ENCODE measurements around the gene PRCC.

The PRCC gene

GRCh38 chr1:156816561-156817328, 49.4 kb downstream of the PRCC start, which contains the start of gene SH2D2A:
Gene SH2D2A, minus strand, starts transcription at chr1:156816848. Its CDS starts 140 bp downstream, at chr1:156816708.
- DNase-seq, result no peak

DNA sequence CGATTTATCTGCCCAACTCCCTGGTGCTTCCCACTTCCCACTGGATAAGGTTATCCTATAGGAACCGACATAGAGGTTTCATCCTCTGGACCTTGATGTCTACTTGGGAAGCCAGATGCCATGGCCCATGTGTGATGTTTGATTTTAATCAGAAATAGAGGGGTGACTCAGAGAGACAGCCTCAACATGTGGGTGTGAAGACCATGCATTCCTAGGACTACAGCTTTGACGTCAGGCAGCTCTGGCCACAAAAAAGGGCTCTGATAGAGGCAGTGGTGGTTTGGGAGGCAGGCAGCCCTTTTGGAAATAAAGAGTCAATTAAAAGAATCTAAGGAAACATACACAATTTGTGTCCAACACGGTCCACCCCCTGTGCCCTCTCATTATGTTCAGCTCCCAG, 54.5 kb downstream of the PRCC start:
- no peak for DNase-seq

GRCh38 chr1:156822680-156823079, 55.3 kb downstream of the PRCC start:
- no peak for DNase-seq

- DNase-seq, result no peak
These were observed 56.0 kb downstream of the PRCC start for GRCh38 chr1:156823210-156823790.

- no peak for DNase-seq
These were observed 59.3 kb downstream of the PRCC start for GRCh38 chr1:156826630-156827029.

DNA sequence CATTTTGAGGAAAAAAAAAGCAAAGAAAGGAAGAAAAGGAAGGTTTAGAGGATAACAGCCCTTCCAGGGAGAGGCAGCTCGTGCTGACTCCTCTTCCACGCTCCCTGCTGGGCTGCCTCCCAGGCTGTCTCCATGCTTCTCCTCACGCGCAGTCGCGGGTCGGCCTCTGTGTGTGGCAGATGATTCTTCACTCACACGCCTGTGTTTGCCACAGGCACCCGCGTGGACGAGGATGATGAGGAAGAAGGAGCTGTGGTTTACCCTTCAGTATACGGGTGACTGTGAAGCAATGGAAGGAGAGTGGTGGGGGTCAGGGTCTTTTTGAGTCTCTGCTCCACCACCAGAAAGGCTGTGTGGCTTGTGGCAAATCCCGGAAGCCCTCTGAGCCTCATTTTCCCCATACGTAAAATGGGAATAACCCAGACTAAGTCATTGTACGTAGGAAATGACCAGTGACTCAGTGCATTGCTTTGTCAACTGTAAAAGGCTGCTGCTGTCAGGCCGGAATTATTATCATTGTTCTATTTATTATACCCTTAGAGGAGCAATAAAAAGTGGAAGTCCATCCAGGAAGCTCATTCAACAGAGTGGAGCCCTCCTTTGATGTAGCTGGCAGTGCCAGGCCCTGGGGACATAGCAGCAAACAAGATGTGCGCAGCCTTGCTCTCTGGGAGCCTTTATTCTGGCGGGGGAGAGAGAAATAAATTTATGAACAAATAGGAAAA, 61.2 kb downstream of the PRCC start:
- no peak for DNase-seq

- DNase-seq, result no peak
These were observed 65.1 kb downstream of the PRCC start for GRCh38 chr1:156832434-156832833.

DNA sequence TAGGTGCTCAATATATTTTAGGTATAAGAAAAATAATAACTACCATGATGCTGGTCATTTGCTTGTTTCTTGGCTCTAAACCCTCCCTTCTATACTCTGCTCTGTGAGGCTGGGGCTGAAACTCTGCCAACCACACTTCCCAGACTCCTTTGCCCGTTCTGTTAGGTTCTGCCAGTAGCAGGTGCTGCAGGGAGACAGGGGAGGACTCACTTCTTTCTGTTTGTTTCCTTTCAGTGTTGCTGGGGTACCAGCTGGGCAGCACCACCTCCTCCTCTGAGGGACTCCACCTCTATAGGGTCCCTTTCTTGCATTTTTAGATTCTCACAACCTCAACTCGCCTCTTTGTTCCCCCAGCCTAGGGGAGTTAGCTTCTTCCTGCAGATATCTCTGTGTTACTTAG, 66.3 kb downstream of the PRCC start:
- no peak for DNase-seq

GRCh38 chr1:156834322-156834721, 67.0 kb downstream of the PRCC start:
- no peak for DNase-seq

GRCh38 chr1:156836041-156836654, 68.8 kb downstream of the PRCC start:
- no peak for DNase-seq

GRCh38 chr1:156836892-156837291, 69.6 kb downstream of the PRCC start:
- no peak for DNase-seq

DNA sequence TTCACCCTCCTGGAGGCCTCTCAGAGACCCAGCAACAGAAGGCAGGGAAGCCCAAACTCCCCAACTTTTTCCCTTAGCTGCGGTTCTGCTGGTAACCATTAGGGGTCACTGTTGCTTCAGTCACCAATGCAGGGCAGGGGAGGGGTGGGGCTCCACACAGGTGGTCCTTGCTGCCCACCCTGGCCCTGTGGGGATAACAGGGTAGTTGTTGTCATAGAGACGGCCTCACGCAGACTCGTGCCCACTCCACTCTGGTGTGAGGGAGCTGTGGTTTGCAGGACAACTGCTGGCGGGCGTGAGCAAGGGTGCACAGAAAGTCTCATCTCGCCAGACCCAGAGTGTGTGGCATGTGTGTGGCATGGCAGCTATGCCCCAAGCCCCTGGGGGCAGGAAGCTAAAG, 71.6 kb downstream of the PRCC start:
- no peak for DNase-seq

- DNase-seq, result no peak
These were observed 72.2 kb downstream of the PRCC start for GRCh38 chr1:156839426-156840109.

DNA sequence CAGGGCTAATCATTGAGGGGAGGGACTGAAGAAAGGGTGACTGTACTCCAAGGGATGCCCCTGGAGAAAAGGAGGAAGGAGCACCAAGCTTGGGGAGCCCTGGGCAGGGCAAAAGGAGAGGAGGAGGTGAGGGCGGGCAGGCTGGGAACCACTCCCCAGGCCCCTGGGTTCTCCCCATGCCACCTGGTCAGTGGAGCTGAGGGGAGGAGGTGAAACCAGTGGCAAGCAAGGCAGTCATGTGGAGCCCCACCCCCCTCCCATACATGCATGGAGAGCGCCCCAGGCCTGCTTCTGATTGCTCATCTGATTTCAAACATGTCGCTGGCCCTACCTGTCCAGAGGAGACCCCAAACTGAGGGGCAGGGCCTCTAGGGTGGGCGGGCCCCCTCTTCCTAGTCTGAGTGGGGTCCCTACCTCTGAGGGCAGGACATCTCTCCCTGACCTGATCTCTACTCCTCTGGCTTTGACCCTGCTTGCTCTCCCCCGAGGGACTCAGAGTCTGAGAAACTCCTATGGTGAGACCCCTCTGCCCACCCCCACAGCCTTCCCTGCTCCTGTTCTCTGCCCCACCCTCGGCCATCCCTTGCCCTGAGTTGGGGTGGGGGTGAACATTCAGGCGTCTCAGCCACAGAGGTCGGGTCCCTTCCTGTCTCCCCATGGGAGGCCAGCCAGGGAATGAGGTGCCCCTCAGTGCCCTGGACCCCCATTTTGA, 73.0 kb downstream of the PRCC start:
- no peak for DNase-seq

GRCh38 chr1:156840898-156841279, 73.6 kb downstream of the PRCC start:
- DNase-seq, result no peak

DNA sequence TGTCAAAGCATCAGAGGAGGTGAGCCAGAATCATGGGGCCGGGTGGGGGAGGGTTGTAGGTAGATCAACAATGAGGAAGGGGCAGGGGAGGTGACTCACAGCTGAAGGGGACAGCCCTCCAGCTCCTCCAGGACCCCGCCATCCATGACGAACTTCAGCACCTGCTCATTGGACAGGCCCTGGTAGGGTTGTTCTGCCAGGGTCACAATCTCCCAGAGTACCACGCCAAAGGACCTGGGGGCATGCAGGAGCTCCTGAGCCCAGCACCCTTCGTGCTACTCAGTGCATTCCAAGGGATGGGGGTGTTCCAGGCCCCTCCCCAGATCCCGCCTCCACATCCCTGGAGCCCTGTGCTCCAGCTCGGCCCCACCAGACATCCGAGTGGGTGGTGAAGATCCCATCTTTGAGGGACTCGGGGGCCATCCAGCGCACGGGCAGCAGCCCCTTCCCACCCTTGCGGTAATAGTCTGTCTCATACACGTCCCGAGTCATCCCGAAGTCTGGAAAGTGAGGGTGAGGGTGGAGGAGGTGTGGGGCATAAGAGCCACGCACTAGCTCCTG, 74.0 kb downstream of the PRCC start:
- DNase-seq, result no peak

GRCh38 chr1:156842618-156843300, 75.4 kb downstream of the PRCC start:
- DNase-seq, result no peak

DNA sequence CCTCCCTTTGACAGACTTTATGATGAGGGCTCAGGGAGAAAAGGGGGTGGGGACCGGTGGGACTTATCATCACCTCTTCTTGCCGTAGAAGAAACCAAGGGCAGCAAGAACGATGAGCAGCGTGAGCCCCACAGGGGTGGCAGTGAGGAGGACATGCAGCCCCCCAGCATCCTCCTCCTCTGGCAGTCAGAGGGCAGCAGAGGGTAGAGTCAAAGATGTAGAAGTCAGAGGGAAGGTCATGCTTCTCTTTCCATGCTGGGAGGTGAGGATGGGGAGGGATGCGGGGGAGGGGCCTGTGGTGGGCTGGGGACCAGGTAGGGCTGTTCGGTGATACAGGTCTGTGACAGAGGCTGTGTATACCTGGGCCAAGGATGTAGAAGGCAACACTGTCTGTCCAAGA, 76.8 kb downstream of the PRCC start:
- DNase-seq, result no peak

DNA sequence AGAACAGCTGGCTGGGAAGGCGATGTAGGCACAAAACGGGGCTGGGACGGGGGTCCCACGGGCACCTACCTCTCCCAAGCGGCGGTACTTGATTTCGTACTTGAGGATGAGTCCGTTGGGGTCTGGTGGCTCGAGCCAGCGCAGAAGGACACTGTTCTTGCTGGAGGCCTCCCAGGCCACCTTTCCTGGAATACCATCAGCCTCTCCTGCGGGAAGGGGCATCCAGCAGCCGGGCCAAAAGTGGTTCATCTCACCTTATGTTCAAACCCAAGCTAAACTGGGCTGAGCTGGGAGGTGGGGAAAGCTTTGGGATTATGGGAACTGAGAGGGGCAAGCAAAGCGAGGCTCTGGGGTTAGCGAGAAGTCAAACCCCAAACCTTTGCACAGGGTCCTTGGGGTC, 77.3 kb downstream of the PRCC start:
- no peak for DNase-seq

DNA sequence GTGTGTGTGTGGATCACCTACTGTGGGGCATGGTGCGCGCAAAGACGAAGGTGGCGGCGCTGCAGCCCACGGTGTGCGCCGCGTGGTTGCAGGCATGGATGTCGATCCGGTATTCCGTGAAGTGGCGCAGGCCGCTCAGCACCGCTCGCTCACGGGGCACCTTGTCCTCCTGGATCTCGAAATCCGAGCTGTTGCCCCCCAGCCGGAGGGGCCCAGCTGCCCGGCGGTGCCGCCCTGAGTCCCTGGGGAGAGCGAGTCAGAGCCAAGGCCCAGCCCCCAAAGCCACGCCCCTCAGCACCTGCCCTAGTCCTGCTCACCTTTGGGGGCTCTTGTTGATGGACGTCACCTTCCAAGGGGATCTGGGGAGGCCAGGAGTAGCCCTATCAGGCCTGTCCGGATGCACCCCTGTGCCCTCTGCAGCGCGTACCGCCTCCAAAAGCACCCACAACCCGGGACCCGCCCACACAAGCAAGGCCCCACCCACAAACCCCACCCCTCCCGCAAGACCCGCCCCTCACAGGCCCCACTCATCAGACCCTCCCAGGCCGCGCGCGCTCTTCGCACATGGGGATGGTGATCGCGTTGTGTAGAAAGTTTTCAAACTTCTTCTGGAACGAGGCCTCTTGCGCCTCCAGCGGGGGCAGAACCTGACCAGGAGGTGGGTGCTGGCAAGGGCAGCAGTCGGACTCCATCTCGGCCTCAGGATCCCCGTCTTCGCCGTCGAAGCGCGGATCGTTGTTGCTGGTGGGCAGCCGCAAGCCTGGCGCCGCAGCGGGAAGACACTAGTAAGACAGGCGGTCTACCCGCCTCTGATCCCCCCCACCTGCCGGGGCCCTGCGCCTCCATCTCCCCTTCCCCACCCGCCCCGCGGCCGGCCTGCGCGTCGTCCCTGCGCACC, 78.0 kb downstream of the PRCC start:
- no peak for DNase-seq
